Effector CD4-positive, alpha-beta T cell (primary cell): ENCODE measurements around the gene PXMP4.
"Not testable (repeated sequence)": the region's sequence is repeated elsewhere in the genome, so short reads cannot be mapped to it uniquely, and the experiment has no call there.

Experiments
- DNase-seq: peaks from one replicate; pipeline ENCODE4 v3.0.0-alpha.2; 2020
- total RNA-seq: gene quantifications from one replicate; lab custom pipeline; 2026; lab: John Stamatoyannopoulos, UW

Gene PXMP4
- total RNA-seq: 16.9 reads per million, percentile 43 among the genes with 10 or more reads in this experiment

- DNase-seq: peak; percentile 81
Measured at GRCh38 chr20:33719989-33720709, at the start of gene PXMP4. TSS of gene PXMP4 (minus strand) at chr20:33720310. CDS start at chr20:33720207, 103 bp downstream.

GRCh38 chr20:33769043-33769442 lies 48.9 kb upstream of the PXMP4 start:
- no peak for DNase-seq

GRCh38 chr20:33767777-33768138 lies 47.6 kb upstream of the PXMP4 start:
- DNase-seq: no peak

- no peak for DNase-seq
Measured at GRCh38 chr20:33766686-33767085, 46.6 kb upstream of the PXMP4 start.

- no peak for DNase-seq
Measured at GRCh38 chr20:33765592-33765991, 45.5 kb upstream of the PXMP4 start.

GRCh38 chr20:33765099-33765498 lies 45.0 kb upstream of the PXMP4 start:
- no peak for DNase-seq

GRCh38 chr20:33761698-33762250 lies 41.7 kb upstream of the PXMP4 start:
- no peak for DNase-seq

- no peak for DNase-seq
Measured at GRCh38 chr20:33757458-33757857, 37.3 kb upstream of the PXMP4 start.

GRCh38 chr20:33757046-33757445 lies 36.9 kb upstream of the PXMP4 start:
- DNase-seq: no peak

- not testable (repeated sequence) for DNase-seq
Measured at GRCh38 chr20:33755936-33756490, 35.9 kb upstream of the PXMP4 start.

- no peak for DNase-seq
Measured at GRCh38 chr20:33753763-33754162, 33.7 kb upstream of the PXMP4 start.

GRCh38 chr20:33753143-33753542 lies 33.0 kb upstream of the PXMP4 start:
- DNase-seq: no peak

- DNase-seq: no peak
Measured at GRCh38 chr20:33751775-33752174, 31.7 kb upstream of the PXMP4 start.

- DNase-seq: no peak
Measured at GRCh38 chr20:33746325-33746998, 26.4 kb upstream of the PXMP4 start.

- no peak for DNase-seq
Measured at GRCh38 chr20:33744773-33745385, 24.8 kb upstream of the PXMP4 start.

- DNase-seq: no peak
Measured at GRCh38 chr20:33744181-33744580, 24.1 kb upstream of the PXMP4 start.

GRCh38 chr20:33740189-33740588 lies 20.1 kb upstream of the PXMP4 start:
- DNase-seq: no peak

GRCh38 chr20:33739493-33739892 lies 19.4 kb upstream of the PXMP4 start:
- DNase-seq: no peak

GRCh38 chr20:33736962-33737361 lies 16.9 kb upstream of the PXMP4 start:
- no peak for DNase-seq

- no peak for DNase-seq
Measured at GRCh38 chr20:33733654-33734576, 13.8 kb upstream of the PXMP4 start.

GRCh38 chr20:33732166-33732970 lies 12.3 kb upstream of the PXMP4 start:
- DNase-seq: peak; percentile 74
